Adrenal gland (tissue), 12 donors: ENCODE data around the gene SDK1. TPM values are rescaled to one million over a fixed set of nuclear protein-coding genes. Genes with fewer than 3 reads are reported as not detected.

Source experiments
- DNase-seq, 7 donors: peaks; one replicate each; pipeline ENCODE4 v3.0.0-alpha.2; 2019 to 2020
- H3K27ac ChIP-seq, 5 donors: fragments of 200-600 bp; sonication (generic) in 4 of 5; 1 replicate in 3 of 5; 2 replicates in 2 of 5; pipeline versions ENCODE4 v1.5.1 to v1.8.0; 2016 to 2020; ENCODE audit warnings: mild to moderate bottlenecking in 1 of 5
- H3K27me3 ChIP-seq: fragments of 200-600 bp; 2 replicates; pipeline ENCODE4 v1.8.0; 2021
- H3K36me3 ChIP-seq, 2 donors: fragments of 200-600 bp; replicated peaks in 1 of 2; 1 replicate in 1 of 2; 2 replicates in 1 of 2; pipeline versions ENCODE4 v1.5.1 to v1.8.0; 2018 to 2022
- H3K4me1 ChIP-seq, 2 donors: fragments of 200-600 bp; replicated peaks in 1 of 2; 1 replicate in 1 of 2; 2 replicates in 1 of 2; pipeline versions ENCODE4 v1.5.1 to v1.8.0; 2018 to 2021
- H3K4me3 ChIP-seq, 4 donors: fragments of 200-600 bp; sonication (generic) in 3 of 4; one replicate each; pipeline ENCODE4 v1.5.1; 2016 to 2018
- H3K9me3 ChIP-seq, 3 donors: fragments of 200-600 bp; sonication (generic) in 1 of 3; replicated peaks in 1 of 3; 1 replicate in 2 of 3; 2 replicates in 1 of 3; pipeline versions ENCODE4 v1.5.1 to v1.8.0; 2016 to 2021
- POLR2A ChIP-seq, 2 donors: fragments of 450-650 bp; IDR thresholded peaks; one replicate each; pipeline ENCODE4 v1.6.1; 2017; ENCODE audit warnings: antibody characterized with exemption in 2 of 2, mild to moderate bottlenecking in 2 of 2, moderate library complexity in 1 of 2
- WGBS, 4 donors: extraction: QIAGEN DNeasy Blood & Tissue Kit in 2 of 4; methylation state at CpG; one replicate each; pipeline versions ENCODE4 v1.1.5 to v1.1.7; 2013 to 2017; 5-methylcytosine and 5-hydroxymethylcytosine counted together
- intact Hi-C, 2 donors: fragments of 100-400 bp; cut with DNase I; formaldehyde crosslinking; loops; one replicate each; pipeline versions ENCODE4 v1.14.1 to v1.15.0; 2022 to 2023
- polyA plus RNA-seq, 3 donors: library from polyadenylated mRNA; stranded (reverse); fragments of 200-250 nt in 2 of 3; fragments of 350-450 nt in 1 of 3; fragmentation: Illumina TruSeq in 1 of 3; extraction: RNeasy Lipid Tissue Mini Kit (QIAGEN cat#74804) in 1 of 3; gene quantifications; one replicate each; pipeline ENCODE4 v1.2.3, GENCODE V29; 2013 to 2014
- total RNA-seq, 9 donors: library from RNA; depleted of rRNA in 4 of 9; stranded (reverse); fragments of >200 nt in 4 of 9; fragments of 120-200 nt in 1 of 9; fragmentation: NEBNext Ultra II Directional in 1 of 9; extraction: Animal tissue kit (Norgen Biotek cat#: 25700) in 1 of 9; gene quantifications; one replicate each; pipeline versions ENCODE4 v1.1.0 to v1.2.4, GENCODE V29; 2013 to 2023
- TF ChIP-seq, protein P1 (sequence below), 6 experiments: fragments of 450-650 bp in 4 of 6; fragments of 200-600 bp in 2 of 6; sonication (generic) in 1 of 6; IDR thresholded peaks; 1 replicate in 5 of 6; 2 replicates in 1 of 6; pipeline versions ENCODE4 v1.5.1 to v1.8.0; 2016 to 2021; ENCODE audit warnings: antibody characterized with exemption in 6 of 6, mild to moderate bottlenecking in 2 of 6, moderate library complexity in 1 of 6
- donor health status: healthy with polysubstance abuse.
- donor health status: Bipolar disorder and iron deficiency.
- donor health status: DM: yes; HTN: yes; CAD: no.
- donor health status: DM: no; HTN: no; CAD: no.
- donor health status: DM: no; HTN: no; CAD: no.
- donor health status: DM: yes; HTN: yes; CAD: no.

Gene SDK1
- total and polyA plus RNA-seq, 12 donors, result 0.50 to 3.6 (median 1.5) TPM

DNA sequence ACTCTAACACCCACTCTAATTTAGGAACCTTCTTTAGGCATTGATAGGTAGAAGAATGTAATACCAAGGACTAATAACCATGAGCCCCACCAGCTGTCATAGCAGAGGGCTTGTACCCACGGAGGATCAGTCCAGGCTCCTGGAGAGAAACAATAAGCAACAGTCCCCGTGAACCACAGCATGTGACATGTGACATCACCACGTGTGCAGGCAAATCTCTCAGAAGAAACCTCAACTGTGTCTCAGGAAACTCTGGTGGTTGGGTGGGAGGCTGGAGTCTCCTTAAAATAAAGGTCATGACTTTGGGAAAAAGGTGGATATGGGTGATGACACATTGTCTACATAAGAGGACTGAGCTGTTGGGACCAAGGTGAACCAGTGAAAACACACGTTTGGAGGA is 727.2 kb downstream of the SDK1 start:
- intact Hi-C loops, result no loop called here
- no peak for TF ChIP-seq POLR2A (IDR thresholded peaks at IDR 0.05)
- TF ChIP-seq, protein P1, sequence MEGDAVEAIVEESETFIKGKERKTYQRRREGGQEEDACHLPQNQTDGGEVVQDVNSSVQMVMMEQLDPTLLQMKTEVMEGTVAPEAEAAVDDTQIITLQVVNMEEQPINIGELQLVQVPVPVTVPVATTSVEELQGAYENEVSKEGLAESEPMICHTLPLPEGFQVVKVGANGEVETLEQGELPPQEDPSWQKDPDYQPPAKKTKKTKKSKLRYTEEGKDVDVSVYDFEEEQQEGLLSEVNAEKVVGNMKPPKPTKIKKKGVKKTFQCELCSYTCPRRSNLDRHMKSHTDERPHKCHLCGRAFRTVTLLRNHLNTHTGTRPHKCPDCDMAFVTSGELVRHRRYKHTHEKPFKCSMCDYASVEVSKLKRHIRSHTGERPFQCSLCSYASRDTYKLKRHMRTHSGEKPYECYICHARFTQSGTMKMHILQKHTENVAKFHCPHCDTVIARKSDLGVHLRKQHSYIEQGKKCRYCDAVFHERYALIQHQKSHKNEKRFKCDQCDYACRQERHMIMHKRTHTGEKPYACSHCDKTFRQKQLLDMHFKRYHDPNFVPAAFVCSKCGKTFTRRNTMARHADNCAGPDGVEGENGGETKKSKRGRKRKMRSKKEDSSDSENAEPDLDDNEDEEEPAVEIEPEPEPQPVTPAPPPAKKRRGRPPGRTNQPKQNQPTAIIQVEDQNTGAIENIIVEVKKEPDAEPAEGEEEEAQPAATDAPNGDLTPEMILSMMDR (IDR thresholded peaks at IDR 0.05), result no peak
- 70 to 74% (median 72%) methylated on average over 4 of the region's 4 CpGs for WGBS, 4 donors

DNA sequence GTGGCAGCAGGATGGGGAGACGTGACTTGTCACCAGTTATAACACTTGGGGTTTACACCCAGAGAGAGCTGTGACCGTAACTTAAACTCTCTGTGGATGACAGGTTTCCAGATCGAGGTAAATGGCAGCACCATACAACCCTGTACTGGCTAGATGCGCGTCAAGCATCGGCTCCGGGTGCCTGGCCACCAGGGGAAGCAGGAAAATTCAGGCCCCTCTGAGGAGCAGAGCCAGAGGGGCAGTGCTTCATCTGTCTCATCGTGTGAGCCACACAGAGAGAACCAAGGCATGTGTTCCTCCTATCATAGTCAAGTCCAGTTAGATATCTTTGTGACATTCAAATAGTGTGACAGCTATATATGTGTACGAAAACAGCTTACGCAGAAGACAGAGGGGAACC is 728.9 kb downstream of the SDK1 start:
- DNase-seq, result no peak
- TF ChIP-seq POLR2A (IDR thresholded peaks at IDR 0.05), result no peak
- TF ChIP-seq, protein P1 (IDR thresholded peaks at IDR 0.05), result no peak
- no peaks in the 10 kb centered on the region for H3K36me3 ChIP-seq
- no peaks in the 10 kb centered on the region for H3K4me1 ChIP-seq
- no peak overlapping the region for H3K4me3 ChIP-seq
- WGBS, 4 donors, result 86 to 94% (median 89%) methylated on average over 7 to 10 of the region's 10 CpGs
- no peaks in the 10 kb centered on the region for H3K9me3 ChIP-seq
- no peak overlapping the region for H3K27ac ChIP-seq
- intact Hi-C loops, result no loop called here
- no peaks in the 10 kb centered on the region for H3K27me3 ChIP-seq

More for the DNA sequence above, 727.2 kb downstream of the SDK1 start:
- no peak overlapping the region for H3K4me3 ChIP-seq
- H3K27ac ChIP-seq, result no peak overlapping the region
- no peaks in the 10 kb centered on the region for H3K9me3 ChIP-seq
- DNase-seq, result peak in 1 of 7 donors; percentile 5
- H3K36me3 ChIP-seq, result no peaks in the 10 kb centered on the region
- no peaks in the 10 kb centered on the region for H3K4me1 ChIP-seq
- H3K27me3 ChIP-seq, result no peaks in the 10 kb centered on the region

DNA sequence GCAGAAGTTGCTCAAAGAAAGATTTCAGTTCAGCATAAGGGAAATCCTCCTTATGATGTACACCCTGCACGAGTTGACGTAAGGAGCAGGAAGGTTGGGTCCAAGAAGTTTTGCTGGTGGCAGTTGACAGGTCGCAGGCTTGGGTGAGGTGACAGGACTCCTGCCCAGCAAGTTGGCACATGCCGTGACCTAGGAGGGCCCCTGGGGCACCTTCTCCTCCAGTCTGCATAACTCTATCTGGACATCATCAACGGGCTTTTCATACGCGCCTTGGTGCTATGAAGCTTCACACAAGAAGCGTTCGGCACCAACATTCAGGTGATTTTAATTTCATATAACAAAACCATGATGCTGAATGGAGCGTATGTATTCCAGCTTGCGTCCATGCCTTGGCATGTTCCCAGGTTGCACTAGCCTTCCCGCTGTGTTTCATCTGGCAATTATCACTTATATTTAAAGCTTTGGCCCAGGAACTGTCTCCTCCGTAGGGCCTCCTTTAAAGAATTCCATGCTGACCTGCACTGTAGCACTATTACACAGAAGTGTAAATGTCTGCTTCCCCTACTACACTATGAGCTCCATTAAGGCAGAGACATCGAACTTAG is 729.4 kb downstream of the SDK1 start:
- intact Hi-C loops, result no loop called here
- TF ChIP-seq, protein P1 (IDR thresholded peaks at IDR 0.05), result no peak
- no peak for DNase-seq
- Histone ChIP-seq H3K27ac (no peak overlapping the region), H3K4me1 (no peaks in the 10 kb centered on the region), H3K4me3 (no peak overlapping the region), H3K27me3 (no peaks in the 10 kb centered on the region), H3K9me3 (no peaks in the 10 kb centered on the region), H3K36me3 (no peaks in the 10 kb centered on the region)
- WGBS, 4 donors, result 79 to 93% (median 89%) methylated on average over 14 of the region's 14 CpGs

DNA sequence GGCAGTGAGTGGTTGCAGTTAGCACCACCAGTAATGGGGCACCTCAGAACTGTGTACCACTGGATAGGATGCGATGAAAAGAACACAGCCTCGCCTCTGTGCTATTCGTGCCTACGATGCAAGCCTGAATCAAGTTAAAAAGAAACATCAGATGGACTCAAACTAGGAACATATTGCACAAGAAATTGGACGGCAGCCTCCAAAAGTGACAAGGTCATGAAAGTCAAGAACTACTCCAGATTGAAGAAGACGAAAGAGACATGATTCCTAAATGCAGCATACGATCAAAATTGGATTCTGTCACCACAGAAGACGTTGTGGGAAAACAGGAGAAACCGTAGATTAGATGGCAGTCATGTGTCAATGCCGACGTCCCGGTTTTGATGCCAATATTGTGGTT is 732.9 kb downstream of the SDK1 start:
- DNase-seq, result peak in 1 of 7 donors; percentile 43

More for the DNA sequence above, 732.9 kb downstream of the SDK1 start:
- Histone ChIP-seq H3K27me3 (no peaks in the 10 kb centered on the region), H3K27ac (no peak overlapping the region), H3K4me3 (no peak overlapping the region), H3K36me3 (no peaks in the 10 kb centered on the region), H3K4me1 (no peaks in the 10 kb centered on the region), H3K9me3 (no peaks in the 10 kb centered on the region)
- 76 to 84% (median 81%) methylated on average over 12 of the region's 12 CpGs for WGBS, 4 donors
- intact Hi-C loops, result no loop called here
- TF ChIP-seq POLR2A (IDR thresholded peaks at IDR 0.05), result no peak
- TF ChIP-seq, protein P1 (IDR thresholded peaks at IDR 0.05), result no peak
